ENCODE results near the gene MAP2K5. TPM values are rescaled to one million over a fixed set of nuclear protein-coding genes. Genes with fewer than 3 reads are reported as not detected.

MAP2K5 gene
- total RNA-seq, 3 donors from 2014 or later: 13.0 to 14.6 (median 14.2) TPM

DNA sequence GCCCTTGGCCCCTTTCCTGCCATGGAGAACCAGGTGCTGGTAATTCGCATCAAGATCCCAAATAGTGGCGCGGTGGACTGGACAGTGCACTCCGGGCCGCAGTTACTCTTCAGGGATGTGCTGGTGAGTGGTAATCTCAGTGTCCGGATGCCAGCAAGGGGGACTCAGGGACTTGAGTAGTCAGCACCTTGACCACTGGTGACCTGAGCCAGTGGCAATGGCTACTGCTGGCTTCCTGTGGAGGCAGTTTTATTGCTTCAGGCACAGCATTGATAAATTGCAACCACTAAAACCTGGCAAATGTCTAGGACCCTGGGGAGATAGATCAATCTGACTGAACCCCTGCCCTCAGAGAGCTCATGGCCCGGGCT lies 830 bp downstream of the MAP2K5 start:
- Mint-ChIP-seq H3K4me1 (ENCODE audit: low read depth) (peaks cover 57% of the 10 kb centered on the region), H3K36me3 (ENCODE audit: insufficient read depth) (peaks cover 12% of the 10 kb centered on the region), H3K9me3 (no peaks in the 10 kb centered on the region), H3K4me3 (peak overlapping the region; percentile 86), H3K27me3 (ENCODE audit: low read depth) (no peaks in the 10 kb centered on the region)
- DNase-seq (no peak), ATAC-seq (no peak)

GRCh38 chr15:67544475-67544874 lies 2.0 kb downstream of the MAP2K5 start:
- no peak for DNase-seq
- no peaks in the 10 kb centered on the region for H3K9me3 Mint-ChIP-seq
- H3K4me1 Mint-ChIP-seq (ENCODE audit: low read depth): peaks cover 57% of the 10 kb centered on the region
- peaks cover 12% of the 10 kb centered on the region for H3K36me3 Mint-ChIP-seq (ENCODE audit: insufficient read depth)
- no peaks in the 10 kb centered on the region for H3K27me3 Mint-ChIP-seq (ENCODE audit: low read depth)
- H3K4me3 Mint-ChIP-seq: peak overlapping the region; percentile 86
- ATAC-seq: no peak

GRCh38 chr15:67545864-67546263 lies 3.4 kb downstream of the MAP2K5 start:
- peaks cover 20% of the 10 kb centered on the region for H3K36me3 Mint-ChIP-seq (ENCODE audit: insufficient read depth)
- DNase-seq (no peak), ATAC-seq (no peak)
- no peaks in the 10 kb centered on the region for H3K9me3 Mint-ChIP-seq
- H3K27me3 Mint-ChIP-seq (ENCODE audit: low read depth): no peaks in the 10 kb centered on the region
- H3K4me3 Mint-ChIP-seq: no peak overlapping the region
- peaks cover 53% of the 10 kb centered on the region for H3K4me1 Mint-ChIP-seq (ENCODE audit: low read depth)

GRCh38 chr15:67547064-67547463 lies 4.6 kb downstream of the MAP2K5 start:
- Mint-ChIP-seq H3K4me1 (ENCODE audit: low read depth) (peaks cover 46% of the 10 kb centered on the region), H3K4me3 (no peak overlapping the region), H3K36me3 (ENCODE audit: insufficient read depth) (peaks cover 20% of the 10 kb centered on the region), H3K27me3 (ENCODE audit: low read depth) (no peaks in the 10 kb centered on the region), H3K9me3 (no peaks in the 10 kb centered on the region)
- ATAC-seq (no peak), DNase-seq (no peak)

GRCh38 chr15:67547836-67548235 lies 5.3 kb downstream of the MAP2K5 start:
- H3K4me1 Mint-ChIP-seq (ENCODE audit: low read depth): peaks cover 46% of the 10 kb centered on the region
- no peaks in the 10 kb centered on the region for H3K9me3 Mint-ChIP-seq
- peaks cover 20% of the 10 kb centered on the region for H3K36me3 Mint-ChIP-seq (ENCODE audit: insufficient read depth)
- DNase-seq (no peak), ATAC-seq (no peak)
- no peaks in the 10 kb centered on the region for H3K27me3 Mint-ChIP-seq (ENCODE audit: low read depth)
- H3K4me3 Mint-ChIP-seq: no peak overlapping the region

DNA sequence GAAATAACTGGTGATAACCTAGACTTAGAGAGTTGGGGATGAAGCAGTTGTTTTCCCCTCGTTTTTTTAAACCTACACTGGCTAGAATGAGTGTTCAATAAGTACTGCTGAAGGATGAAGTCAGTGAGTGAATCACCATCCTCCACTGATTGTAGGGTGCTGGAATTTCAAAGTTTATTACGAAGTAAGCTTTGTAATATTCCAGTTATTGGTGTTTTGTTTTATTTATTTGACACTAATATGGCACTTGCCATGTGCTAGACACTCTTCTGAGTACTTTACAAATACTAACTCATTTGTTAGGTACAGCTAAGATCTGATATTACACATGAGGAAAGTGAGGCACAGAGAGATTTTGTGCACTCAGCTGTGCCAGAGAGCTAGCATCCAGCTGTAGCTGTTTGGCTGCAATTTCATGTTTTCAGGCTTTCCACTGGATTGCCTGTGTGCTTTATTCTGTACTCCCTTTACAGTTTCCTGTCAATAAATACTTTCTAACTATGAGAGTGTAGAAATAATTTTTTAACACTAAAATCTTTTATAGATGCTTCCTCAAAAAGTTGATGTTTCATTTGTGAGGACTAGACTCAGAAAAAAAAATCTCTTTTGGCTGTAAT lies 5.8 kb downstream of the MAP2K5 start:
- Mint-ChIP-seq H3K4me1 (ENCODE audit: low read depth) (peaks cover 41% of the 10 kb centered on the region), H3K36me3 (ENCODE audit: insufficient read depth) (peaks cover 20% of the 10 kb centered on the region), H3K4me3 (no peak overlapping the region), H3K9me3 (no peaks in the 10 kb centered on the region), H3K27me3 (ENCODE audit: low read depth) (no peaks in the 10 kb centered on the region)
- no peak for DNase-seq
- ATAC-seq: no peak

GRCh38 chr15:67548862-67549651 lies 6.6 kb downstream of the MAP2K5 start:
- Mint-ChIP-seq H3K27me3 (ENCODE audit: low read depth) (no peaks in the 10 kb centered on the region), H3K36me3 (ENCODE audit: insufficient read depth) (peaks cover 20% of the 10 kb centered on the region), H3K9me3 (no peaks in the 10 kb centered on the region), H3K4me3 (no peak overlapping the region), H3K4me1 (ENCODE audit: low read depth) (peaks cover 34% of the 10 kb centered on the region)
- ATAC-seq (no peak), DNase-seq (no peak)

DNA sequence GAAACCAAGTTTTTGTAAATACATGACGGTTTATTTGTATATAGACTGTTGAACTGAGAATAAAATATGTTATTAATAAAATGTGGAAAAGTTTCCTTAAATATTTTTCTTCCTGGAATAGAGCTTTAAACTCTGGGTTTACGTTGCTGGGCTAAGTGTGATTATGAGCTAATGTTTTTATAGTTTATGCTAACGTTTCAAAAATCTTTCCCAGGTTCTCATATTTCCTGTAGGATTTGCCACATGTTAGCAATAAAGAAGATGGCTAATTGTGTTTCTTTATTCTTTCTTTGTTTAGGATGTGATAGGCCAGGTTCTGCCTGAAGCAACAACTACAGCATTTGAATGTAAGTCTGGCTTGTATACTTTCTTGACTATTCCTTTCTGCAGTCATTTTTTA lies 7.2 kb downstream of the MAP2K5 start:
- no peak for DNase-seq
- peaks cover 27% of the 10 kb centered on the region for H3K4me1 Mint-ChIP-seq (ENCODE audit: low read depth)
- ATAC-seq: no peak
- no peaks in the 10 kb centered on the region for H3K9me3 Mint-ChIP-seq
- no peaks in the 10 kb centered on the region for H3K27me3 Mint-ChIP-seq (ENCODE audit: low read depth)
- H3K36me3 Mint-ChIP-seq (ENCODE audit: insufficient read depth): peaks cover 20% of the 10 kb centered on the region
- H3K4me3 Mint-ChIP-seq: no peak overlapping the region

- no peak overlapping the region for H3K4me3 Mint-ChIP-seq
- H3K27me3 Mint-ChIP-seq (ENCODE audit: low read depth): no peaks in the 10 kb centered on the region
- DNase-seq: no peak
- H3K4me1 Mint-ChIP-seq (ENCODE audit: low read depth): peaks cover 23% of the 10 kb centered on the region
- no peaks in the 10 kb centered on the region for H3K9me3 Mint-ChIP-seq
- peaks cover 22% of the 10 kb centered on the region for H3K36me3 Mint-ChIP-seq (ENCODE audit: insufficient read depth)
- ATAC-seq: no peak
These were observed 8.0 kb downstream of the MAP2K5 start for GRCh38 chr15:67550522-67550921.

DNA sequence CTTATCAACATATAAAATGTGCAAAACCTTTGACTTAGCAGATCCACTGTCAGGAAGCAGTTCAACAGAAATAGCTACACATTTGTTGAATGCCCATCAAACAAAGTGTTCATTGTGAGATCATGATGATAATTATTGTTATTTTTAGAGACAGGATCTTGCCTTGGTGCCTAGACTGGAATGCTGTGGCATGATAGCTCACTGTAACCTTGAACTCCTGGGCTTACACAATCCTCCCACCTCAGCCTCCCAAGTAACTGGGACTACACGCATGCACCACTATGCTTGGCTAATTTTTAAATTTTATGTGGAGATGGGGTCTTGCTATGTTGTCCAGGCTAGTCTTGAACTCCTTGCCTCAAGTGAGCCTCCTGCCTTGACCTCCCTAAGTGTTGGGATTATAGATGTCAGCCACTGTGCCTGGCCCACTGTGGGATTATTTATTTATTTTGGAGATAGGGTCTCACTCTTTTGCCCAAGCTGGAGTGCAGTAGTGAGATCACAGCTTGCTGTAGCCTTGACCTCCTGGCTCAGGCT lies 8.8 kb downstream of the MAP2K5 start:
- H3K9me3 Mint-ChIP-seq: no peaks in the 10 kb centered on the region
- DNase-seq (no peak), ATAC-seq (no peak)
- H3K4me3 Mint-ChIP-seq: no peak overlapping the region
- peaks cover 23% of the 10 kb centered on the region for H3K4me1 Mint-ChIP-seq (ENCODE audit: low read depth)
- H3K27me3 Mint-ChIP-seq (ENCODE audit: low read depth): no peaks in the 10 kb centered on the region
- peaks cover 25% of the 10 kb centered on the region for H3K36me3 Mint-ChIP-seq (ENCODE audit: insufficient read depth)

DNA sequence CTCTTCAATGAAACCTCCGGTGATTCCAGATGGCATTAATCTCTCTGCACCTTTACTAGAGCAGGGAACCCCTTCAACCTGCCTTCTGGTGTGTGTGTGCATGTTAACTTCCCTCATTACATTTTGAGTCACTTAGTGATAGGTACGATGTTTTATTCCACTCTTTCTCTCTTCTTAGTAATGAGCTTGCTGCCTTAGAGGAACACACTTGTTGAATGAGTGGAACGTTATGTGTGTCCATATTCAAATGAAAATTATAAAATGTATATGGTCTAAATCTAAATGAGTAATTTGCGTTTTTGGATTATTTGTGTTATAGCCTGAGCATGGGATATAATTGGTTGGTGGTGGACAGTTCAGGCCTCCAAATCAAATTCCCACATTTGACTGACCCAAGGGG lies 12.1 kb downstream of the MAP2K5 start:
- DNase-seq (no peak), ATAC-seq (no peak)
- Mint-ChIP-seq H3K9me3 (peaks cover 7% of the 10 kb centered on the region), H3K36me3 (ENCODE audit: insufficient read depth) (peaks cover 40% of the 10 kb centered on the region), H3K4me1 (ENCODE audit: low read depth) (peaks cover 5% of the 10 kb centered on the region), H3K27me3 (ENCODE audit: low read depth) (no peaks in the 10 kb centered on the region), H3K4me3 (no peak overlapping the region)

DNA sequence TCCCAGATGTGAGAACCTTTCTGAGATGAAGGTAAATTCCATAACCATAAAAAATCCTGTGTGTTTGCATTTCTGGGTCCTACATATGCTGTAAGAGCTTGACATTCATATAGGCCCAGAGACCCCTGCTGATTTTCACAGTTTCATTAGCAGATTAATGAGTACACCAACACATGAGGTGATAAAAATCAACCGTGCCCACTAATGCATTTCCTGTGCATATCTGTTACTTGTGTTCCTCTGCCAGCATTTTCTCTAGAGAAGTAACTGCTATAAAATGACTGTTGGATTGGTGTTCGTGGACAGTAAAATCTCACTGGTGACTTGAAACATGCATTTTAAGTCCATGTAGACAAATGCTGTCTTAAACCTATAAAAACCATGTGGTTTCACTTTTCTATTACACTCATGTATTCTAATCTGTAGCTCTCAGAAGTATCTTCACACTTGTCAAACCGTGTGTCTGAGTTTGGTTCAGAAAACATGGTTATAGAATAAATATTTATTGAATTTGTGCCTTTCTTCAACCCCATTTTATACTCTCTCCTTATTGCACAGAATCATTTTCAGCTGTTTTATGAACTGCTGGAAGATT lies 14.6 kb downstream of the MAP2K5 start:
- no peaks in the 10 kb centered on the region for H3K27me3 Mint-ChIP-seq (ENCODE audit: low read depth)
- peaks cover 5% of the 10 kb centered on the region for H3K4me1 Mint-ChIP-seq (ENCODE audit: low read depth)
- ATAC-seq (no peak), DNase-seq (no peak)
- H3K4me3 Mint-ChIP-seq: no peak overlapping the region
- peaks cover 37% of the 10 kb centered on the region for H3K36me3 Mint-ChIP-seq (ENCODE audit: insufficient read depth)
- H3K9me3 Mint-ChIP-seq: peaks cover 7% of the 10 kb centered on the region

GRCh38 chr15:67558502-67558901 lies 16.0 kb downstream of the MAP2K5 start:
- H3K9me3 Mint-ChIP-seq: peaks cover 7% of the 10 kb centered on the region
- ATAC-seq (no peak), DNase-seq (no peak)
- H3K27me3 Mint-ChIP-seq (ENCODE audit: low read depth): no peaks in the 10 kb centered on the region
- H3K36me3 Mint-ChIP-seq (ENCODE audit: insufficient read depth): peaks cover 41% of the 10 kb centered on the region
- H3K4me3 Mint-ChIP-seq: no peak overlapping the region
- peaks cover 5% of the 10 kb centered on the region for H3K4me1 Mint-ChIP-seq (ENCODE audit: low read depth)

GRCh38 chr15:67559158-67559557 lies 16.7 kb downstream of the MAP2K5 start:
- H3K4me3 Mint-ChIP-seq: no peak overlapping the region
- ATAC-seq (no peak), DNase-seq (no peak)
- H3K36me3 Mint-ChIP-seq (ENCODE audit: insufficient read depth): peaks cover 47% of the 10 kb centered on the region
- H3K27me3 Mint-ChIP-seq (ENCODE audit: low read depth): no peaks in the 10 kb centered on the region
- peaks cover 10% of the 10 kb centered on the region for H3K4me1 Mint-ChIP-seq (ENCODE audit: low read depth)
- H3K9me3 Mint-ChIP-seq: peaks cover 7% of the 10 kb centered on the region

- Mint-ChIP-seq H3K4me3 (no peak overlapping the region), H3K27me3 (ENCODE audit: low read depth) (no peaks in the 10 kb centered on the region), H3K4me1 (ENCODE audit: low read depth) (peaks cover 12% of the 10 kb centered on the region), H3K36me3 (ENCODE audit: insufficient read depth) (peaks cover 49% of the 10 kb centered on the region), H3K9me3 (peaks cover 7% of the 10 kb centered on the region)
- DNase-seq (no peak), ATAC-seq (no peak)
These were observed 17.1 kb downstream of the MAP2K5 start for GRCh38 chr15:67559576-67559975.
